GM23248 (cell line): ENCODE data around the gene ZDHHC9. TPM values are rescaled to one million over a fixed set of nuclear protein-coding genes. Genes with fewer than 3 reads are reported as not detected.

ENCODE experiments used
- DNase-seq: peaks from one replicate; pipeline ENCODE4 v3.0.0-alpha.2; 2015
- H2AFZ ChIP-seq: fragments of 200-600 bp; sonication (generic); 2 replicates; pipeline ENCODE4 v1.6.1; 2016; ENCODE audit warnings: antibody characterized with exemption
- H3F3A ChIP-seq: fragments of 200-600 bp; sonication (generic); 2 replicates; pipeline ENCODE4 v1.6.1; 2016; ENCODE audit warnings: mild to moderate bottlenecking, antibody characterized with exemption, mixed run types; ENCODE audit not compliant: insufficient read depth
- H3K27ac ChIP-seq: fragments of 200-600 bp; sonication (generic); 2 replicates; pipeline ENCODE4 v1.5.1; 2016; ENCODE audit warnings: mild to moderate bottlenecking
- H3K27me3 ChIP-seq: fragments of 200-600 bp; sonication (generic); replicated peaks from 2 replicates; pipeline ENCODE4 v1.6.1; 2016; ENCODE audit warnings: mild to moderate bottlenecking; ENCODE audit not compliant: insufficient read depth
- H3K36me3 ChIP-seq: fragments of 200-600 bp; sonication (generic); 2 replicates; pipeline ENCODE4 v1.6.1; 2016; ENCODE audit warnings: low read depth, mild to moderate bottlenecking
- H3K4me1 ChIP-seq: fragments of 200-600 bp; sonication (generic); 2 replicates; pipeline ENCODE4 v1.6.1; 2016; ENCODE audit warnings: mild to moderate bottlenecking; ENCODE audit not compliant: insufficient read depth
- H3K4me2 ChIP-seq: fragments of 200-600 bp; sonication (generic); one replicate; pipeline ENCODE4 v1.6.1; 2016; ENCODE audit warnings: mild to moderate bottlenecking; ENCODE audit not compliant: unreplicated experiment
- H3K4me3 ChIP-seq: fragments of 200-600 bp; sonication (generic); 2 replicates; pipeline ENCODE4 v1.5.1; 2016; ENCODE audit warnings: mild to moderate bottlenecking
- H3K79me2 ChIP-seq: fragments of 200-600 bp; sonication (generic); 2 replicates; pipeline ENCODE4 v1.6.1; 2016; ENCODE audit warnings: mild to moderate bottlenecking; ENCODE audit not compliant: insufficient read depth
- H3K9ac ChIP-seq: fragments of 200-600 bp; sonication (generic); 2 replicates; pipeline ENCODE4 v1.6.1; 2016; ENCODE audit warnings: mild to moderate bottlenecking
- H3K9me2 ChIP-seq: fragments of 200-600 bp; sonication (generic); 2 replicates; pipeline ENCODE4 v1.6.1; 2016; ENCODE audit warnings: mixed run types, mild to moderate bottlenecking, moderate library complexity; ENCODE audit not compliant: insufficient read depth
- H3K9me3 ChIP-seq: fragments of 200-600 bp; sonication (generic); one replicate; pipeline ENCODE4 v1.6.1; 2017; ENCODE audit warnings: low read depth
- H4K20me1 ChIP-seq: fragments of 200-600 bp; sonication (generic); 2 replicates; pipeline ENCODE4 v1.6.0; 2016; ENCODE audit not compliant: insufficient read depth
- EZH2 ChIP-seq: fragments of 200-600 bp; sonication (generic); IDR thresholded peaks from 2 replicates; pipeline ENCODE4 v1.6.1; 2018; ENCODE audit warnings: antibody characterized with exemption, mild to moderate bottlenecking; ENCODE audit not compliant: insufficient read depth, poor library complexity, severe bottlenecking
- EZH2phosphoT487 ChIP-seq: fragments of 200-600 bp; sonication (generic); IDR thresholded peaks from 2 replicates; pipeline ENCODE4 v1.6.1; 2018; ENCODE audit warnings: antibody characterized with exemption, moderate library complexity, mild to moderate bottlenecking, low read depth; ENCODE audit not compliant: insufficient read depth
- WGBS, 2 experiments: methylation state at CpG; one replicate each; pipeline ENCODE4 v1.1.6; 2015 to 2017; ENCODE audit warnings: low lambda C conversion rate in 2 of 2, low coverage in 1 of 2; ENCODE audit errors: missing lambda C conversion rate in 2 of 2; 5-methylcytosine and 5-hydroxymethylcytosine counted together
- in situ Hi-C: fragments of 300-500 bp; cut with MboI; formaldehyde crosslinking; loops from 2 replicates; pipeline ENCODE4 v1.15.0; 2020
- polyA plus RNA-seq: library from polyadenylated mRNA; unstranded; fragments of >200 nt; fragmentation: Nextera tagmentation; extraction: Ambion mirVana; gene quantifications from 2 replicates; pipeline ENCODE4 v1.2.1, GENCODE V29; 2016
- total RNA-seq: library from RNA; depleted of rRNA; stranded (reverse); fragments of >200 nt; shearing (Covaris generic); gene quantifications from 2 replicates; pipeline ENCODE4 v1.2.3, GENCODE V29; 2014

The ZDHHC9 gene
- total and polyA plus RNA-seq, 2 experiments from 2014 or later: 27.5 to 54.4 TPM

DNA sequence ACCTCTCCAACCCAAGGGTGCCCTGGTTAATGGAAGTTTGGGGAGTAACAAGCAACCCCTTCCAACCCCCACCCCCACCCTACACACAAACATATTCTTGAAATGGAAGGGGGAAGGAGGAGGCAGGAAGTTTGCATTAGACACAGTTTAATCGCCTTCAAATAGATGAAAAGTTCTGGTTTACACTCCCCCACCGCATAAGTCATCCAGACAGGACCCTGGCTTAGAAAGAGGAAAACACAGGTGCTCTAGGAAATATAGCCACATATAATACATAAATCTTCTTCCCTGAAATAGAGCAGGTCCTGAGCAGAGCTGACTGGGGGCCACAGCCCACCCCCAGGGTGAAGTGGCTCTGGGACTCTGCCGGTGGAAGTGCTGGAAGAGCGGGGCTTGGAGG, 38.9 kb downstream of the ZDHHC9 start:
- H3F3A ChIP-seq: peaks cover 12% of the 10 kb centered on the region
- H3K9ac ChIP-seq: no peak overlapping the region
- in situ Hi-C loops: no loop called here
- no peaks in the 10 kb centered on the region for H3K36me3 ChIP-seq
- H3K4me2 ChIP-seq: no peak overlapping the region
- H3K4me3 ChIP-seq: no peak overlapping the region
- DNase-seq: no peak
- H3K9me3 ChIP-seq: no peaks in the 10 kb centered on the region
- H4K20me1 ChIP-seq: no peaks in the 10 kb centered on the region
- no peak overlapping the region for H3K27ac ChIP-seq
- H3K79me2 ChIP-seq: no peaks in the 10 kb centered on the region
- H3K4me1 ChIP-seq: peaks cover 17% of the 10 kb centered on the region
- no peaks in the 10 kb centered on the region for H3K27me3 ChIP-seq
- WGBS, 2 experiments: 100% methylated on average over 4 of the region's 4 CpGs
- H2AFZ ChIP-seq: no peak overlapping the region
- TF ChIP-seq EZH2 (no peak), EZH2phosphoT487 (no peak)
- H3K9me2 ChIP-seq: no peaks in the 10 kb centered on the region

DNA sequence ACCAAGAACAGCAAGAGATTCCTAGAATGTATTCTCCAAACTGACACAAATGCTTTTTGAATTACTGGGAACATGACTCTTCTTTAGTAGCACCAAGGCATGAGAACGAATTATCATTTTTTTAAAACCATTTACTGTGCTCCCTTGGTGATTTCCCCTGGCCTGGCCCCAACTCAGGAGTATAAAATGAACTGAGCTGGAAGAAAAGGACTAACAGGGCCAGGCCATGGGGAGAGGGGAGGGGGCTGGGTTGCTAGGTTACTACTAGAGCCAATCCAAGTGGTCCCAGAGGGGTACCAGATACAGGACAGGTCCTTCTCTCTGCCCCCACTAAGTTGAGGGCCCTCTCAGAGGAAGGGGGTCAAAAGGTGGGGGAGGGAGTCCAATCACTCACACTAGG, 40.8 kb downstream of the ZDHHC9 start:
- Histone ChIP-seq H3K27ac (no peak overlapping the region), H4K20me1 (no peaks in the 10 kb centered on the region), H3K27me3 (no peaks in the 10 kb centered on the region), H3K9ac (no peak overlapping the region), H3F3A (peaks cover under 1% of the 10 kb centered on the region; the same call in 1 of the 2 replicates), H3K9me3 (no peaks in the 10 kb centered on the region), H3K4me3 (no peak overlapping the region), H2AFZ (no peak overlapping the region), H3K36me3 (no peaks in the 10 kb centered on the region), H3K79me2 (no peaks in the 10 kb centered on the region), H3K4me2 (no peak overlapping the region), H3K4me1 (peaks cover 3% of the 10 kb centered on the region), H3K9me2 (no peaks in the 10 kb centered on the region)
- in situ Hi-C loops: no loop called here
- 20 to 23% methylated on average over 1 of the region's 1 CpG for WGBS, 2 experiments
- no peak for DNase-seq
- TF ChIP-seq EZH2phosphoT487 (no peak), EZH2 (no peak)

DNA sequence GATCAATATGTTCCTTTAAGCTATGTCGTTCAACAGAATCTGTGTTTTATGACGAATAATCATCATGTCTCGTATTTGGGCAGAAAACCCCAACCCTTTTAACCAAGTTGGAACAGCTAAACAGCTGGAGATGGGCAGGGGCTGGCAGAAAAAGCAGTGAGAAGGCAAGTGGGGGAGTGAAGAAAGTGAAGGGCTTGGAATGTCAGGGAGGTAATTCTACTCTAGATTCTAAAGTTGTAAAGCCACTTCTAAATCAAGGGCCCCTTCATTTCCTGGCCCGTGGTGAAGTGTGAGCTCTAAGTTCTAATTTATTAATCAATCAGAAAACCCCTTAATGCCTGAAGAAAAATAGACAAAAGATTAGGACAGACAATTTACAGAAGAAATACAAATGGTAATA, 43.5 kb downstream of the ZDHHC9 start:
- 11 to 79% methylated on average over 1 to 4 of the region's 4 CpGs for WGBS, 2 experiments
- Histone ChIP-seq H3K27me3 (no peaks in the 10 kb centered on the region), H3K9me3 (no peaks in the 10 kb centered on the region), H3K4me2 (no peak overlapping the region), H3K79me2 (no peaks in the 10 kb centered on the region), H3K9me2 (no peaks in the 10 kb centered on the region), H3K4me3 (no peak overlapping the region), H3K4me1 (no peaks in the 10 kb centered on the region), H4K20me1 (no peaks in the 10 kb centered on the region), H3F3A (no peaks in the 10 kb centered on the region), H2AFZ (no peak overlapping the region), H3K9ac (no peak overlapping the region), H3K27ac (no peak overlapping the region), H3K36me3 (no peaks in the 10 kb centered on the region)
- no peak for DNase-seq
- in situ Hi-C loops: no loop called here
- TF ChIP-seq EZH2phosphoT487: no peak
- TF ChIP-seq EZH2: no peak

DNA sequence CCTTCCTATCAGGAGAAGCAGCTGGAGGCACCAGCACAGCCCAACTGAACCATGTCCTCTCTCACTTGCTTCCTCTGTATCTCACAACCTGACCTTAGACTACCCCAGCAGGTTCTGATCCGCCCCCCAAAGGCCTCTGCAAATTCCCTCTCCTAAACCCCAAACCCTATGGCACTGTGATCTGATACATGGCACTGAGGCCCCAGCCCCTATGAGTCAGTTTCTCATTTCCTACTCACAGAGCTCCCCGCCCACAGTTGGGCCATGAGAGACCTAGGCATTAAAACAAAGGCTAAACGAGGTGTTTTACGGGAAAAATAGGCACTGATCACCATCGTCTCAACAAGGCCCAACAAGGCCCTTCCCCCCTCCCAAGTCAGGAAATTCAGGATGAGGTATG, 44.8 kb downstream of the ZDHHC9 start:
- H3K4me2 ChIP-seq: no peak overlapping the region
- no peak for TF ChIP-seq EZH2phosphoT487
- TF ChIP-seq EZH2: no peak
- H3K9me3 ChIP-seq: no peaks in the 10 kb centered on the region
- no peaks in the 10 kb centered on the region for H3K9me2 ChIP-seq
- H4K20me1 ChIP-seq: no peaks in the 10 kb centered on the region
- no peaks in the 10 kb centered on the region for H3F3A ChIP-seq
- WGBS, 2 experiments: 89 to 96% methylated on average over 5 of the region's 5 CpGs
- H3K9ac ChIP-seq: no peak overlapping the region
- no peaks in the 10 kb centered on the region for H3K27me3 ChIP-seq
- H3K4me3 ChIP-seq: no peak overlapping the region
- H3K36me3 ChIP-seq: no peaks in the 10 kb centered on the region
- DNase-seq: peak; percentile 7
- H2AFZ ChIP-seq: no peak overlapping the region
- no peaks in the 10 kb centered on the region for H3K4me1 ChIP-seq
- in situ Hi-C loops: no loop called here
- H3K79me2 ChIP-seq: no peaks in the 10 kb centered on the region
- no peak overlapping the region for H3K27ac ChIP-seq

DNA sequence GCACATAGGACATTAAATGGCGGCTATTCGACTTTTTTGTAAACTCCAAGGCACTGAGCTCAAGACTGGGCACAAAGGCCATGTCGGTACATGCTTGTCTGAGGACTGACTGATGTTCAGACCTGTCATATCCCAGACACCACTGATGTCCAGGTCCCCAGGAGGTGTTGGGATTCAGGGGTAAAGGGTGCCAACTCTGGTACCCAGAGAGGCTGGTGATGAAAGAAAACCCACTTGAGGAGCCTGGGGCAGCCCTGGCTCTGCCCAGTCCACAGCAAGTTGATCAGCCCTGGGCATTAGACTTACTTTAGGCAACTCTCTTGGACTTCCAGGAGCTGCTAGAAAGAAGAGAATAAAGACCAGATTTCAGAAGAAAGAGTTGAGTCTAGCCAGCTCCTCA, 45.2 kb downstream of the ZDHHC9 start:
- H3K79me2 ChIP-seq: no peaks in the 10 kb centered on the region
- H3K4me2 ChIP-seq: no peak overlapping the region
- H3K4me3 ChIP-seq: no peak overlapping the region
- in situ Hi-C loops: no loop called here
- no peak overlapping the region for H2AFZ ChIP-seq
- H3K27ac ChIP-seq: no peak overlapping the region
- H3K36me3 ChIP-seq: no peaks in the 10 kb centered on the region
- DNase-seq: no peak
- no peaks in the 10 kb centered on the region for H3K4me1 ChIP-seq
- H4K20me1 ChIP-seq: no peaks in the 10 kb centered on the region
- WGBS, 2 experiments: 93 to 97% methylated on average over 2 to 3 of the region's 3 CpGs
- TF ChIP-seq EZH2 (no peak), EZH2phosphoT487 (no peak)
- H3K27me3 ChIP-seq: no peaks in the 10 kb centered on the region
- H3K9ac ChIP-seq: no peak overlapping the region
- no peaks in the 10 kb centered on the region for H3F3A ChIP-seq
- no peaks in the 10 kb centered on the region for H3K9me3 ChIP-seq
- no peaks in the 10 kb centered on the region for H3K9me2 ChIP-seq
